Cardiac fibroblast (primary cell): ENCODE data around the gene SLC2A8.

Experiments
- DNase-seq, 2 donors: peaks; one replicate each; pipeline versions ENCODE4 v3.0.0 to v3.0.0-alpha.2; 2010; ENCODE audit warnings: low read depth in 2 of 2
- H3K4me3 ChIP-seq, 2 donors: replicated peaks in 1 of 2; 1 replicate in 1 of 2; 2 replicates in 1 of 2; pipeline ENCODE4 v1.5.1; 2011; ENCODE audit warnings: low read depth in 2 of 2, low read length in 2 of 2, mild to moderate bottlenecking in 2 of 2, moderate library complexity in 1 of 2
- TF ChIP-seq, protein P1 (sequence below): IDR thresholded peaks from one replicate; pipeline ENCODE4 v1.5.1; 2011; ENCODE audit warnings: low read depth, mild to moderate bottlenecking, low read length, inconsistent platforms

SLC2A8 gene, protein sequence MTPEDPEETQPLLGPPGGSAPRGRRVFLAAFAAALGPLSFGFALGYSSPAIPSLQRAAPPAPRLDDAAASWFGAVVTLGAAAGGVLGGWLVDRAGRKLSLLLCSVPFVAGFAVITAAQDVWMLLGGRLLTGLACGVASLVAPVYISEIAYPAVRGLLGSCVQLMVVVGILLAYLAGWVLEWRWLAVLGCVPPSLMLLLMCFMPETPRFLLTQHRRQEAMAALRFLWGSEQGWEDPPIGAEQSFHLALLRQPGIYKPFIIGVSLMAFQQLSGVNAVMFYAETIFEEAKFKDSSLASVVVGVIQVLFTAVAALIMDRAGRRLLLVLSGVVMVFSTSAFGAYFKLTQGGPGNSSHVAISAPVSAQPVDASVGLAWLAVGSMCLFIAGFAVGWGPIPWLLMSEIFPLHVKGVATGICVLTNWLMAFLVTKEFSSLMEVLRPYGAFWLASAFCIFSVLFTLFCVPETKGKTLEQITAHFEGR

DNA sequence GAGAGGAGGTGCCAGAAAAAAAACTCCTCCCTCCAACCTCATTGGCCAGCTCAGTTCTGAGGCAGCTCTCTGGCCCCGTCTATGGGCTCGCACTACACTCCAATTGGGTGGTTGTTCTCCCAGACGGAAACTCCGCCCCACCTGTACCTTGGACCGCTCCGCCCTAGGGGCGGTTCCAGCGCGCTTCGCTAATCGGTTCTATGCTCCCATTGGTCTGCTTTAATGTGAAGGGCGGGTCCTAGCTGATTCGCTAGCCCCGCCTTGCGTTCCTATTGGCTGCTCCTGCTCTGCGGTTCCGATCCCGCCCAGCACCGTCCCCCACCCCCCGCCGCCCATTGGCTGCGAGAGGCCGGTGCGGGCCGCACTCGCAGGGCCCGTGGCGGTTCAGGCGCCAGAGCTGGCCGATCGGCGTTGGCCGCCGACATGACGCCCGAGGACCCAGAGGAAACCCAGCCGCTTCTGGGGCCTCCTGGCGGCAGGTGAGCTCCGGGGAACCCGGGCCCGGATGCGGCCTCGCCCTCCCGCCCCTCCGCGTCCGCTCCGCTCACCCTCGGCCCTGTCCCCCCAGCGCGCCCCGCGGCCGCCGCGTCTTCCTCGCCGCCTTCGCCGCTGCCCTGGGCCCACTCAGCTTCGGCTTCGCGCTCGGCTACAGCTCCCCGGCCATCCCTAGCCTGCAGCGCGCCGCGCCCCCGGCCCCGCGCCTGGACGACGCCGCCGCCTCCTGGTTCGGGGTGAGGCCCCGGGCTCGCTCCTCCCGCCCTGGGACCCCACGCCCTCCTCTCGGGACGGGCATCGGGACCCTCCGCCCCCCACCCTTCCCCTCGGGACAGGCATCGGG, at the start of gene SLC2A8:
SLC2A8 (plus strand) TSS at position 362 of the 838 bp plus-strand sequence; CDS start at position 424, 62 bp downstream.
- H3K4me3 ChIP-seq, result peak within 1 kb of the TSS; percentile 56 to 61
- peak; percentile 98 to 99 for DNase-seq
- TF ChIP-seq, protein P1, sequence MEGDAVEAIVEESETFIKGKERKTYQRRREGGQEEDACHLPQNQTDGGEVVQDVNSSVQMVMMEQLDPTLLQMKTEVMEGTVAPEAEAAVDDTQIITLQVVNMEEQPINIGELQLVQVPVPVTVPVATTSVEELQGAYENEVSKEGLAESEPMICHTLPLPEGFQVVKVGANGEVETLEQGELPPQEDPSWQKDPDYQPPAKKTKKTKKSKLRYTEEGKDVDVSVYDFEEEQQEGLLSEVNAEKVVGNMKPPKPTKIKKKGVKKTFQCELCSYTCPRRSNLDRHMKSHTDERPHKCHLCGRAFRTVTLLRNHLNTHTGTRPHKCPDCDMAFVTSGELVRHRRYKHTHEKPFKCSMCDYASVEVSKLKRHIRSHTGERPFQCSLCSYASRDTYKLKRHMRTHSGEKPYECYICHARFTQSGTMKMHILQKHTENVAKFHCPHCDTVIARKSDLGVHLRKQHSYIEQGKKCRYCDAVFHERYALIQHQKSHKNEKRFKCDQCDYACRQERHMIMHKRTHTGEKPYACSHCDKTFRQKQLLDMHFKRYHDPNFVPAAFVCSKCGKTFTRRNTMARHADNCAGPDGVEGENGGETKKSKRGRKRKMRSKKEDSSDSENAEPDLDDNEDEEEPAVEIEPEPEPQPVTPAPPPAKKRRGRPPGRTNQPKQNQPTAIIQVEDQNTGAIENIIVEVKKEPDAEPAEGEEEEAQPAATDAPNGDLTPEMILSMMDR, result no peak

DNA sequence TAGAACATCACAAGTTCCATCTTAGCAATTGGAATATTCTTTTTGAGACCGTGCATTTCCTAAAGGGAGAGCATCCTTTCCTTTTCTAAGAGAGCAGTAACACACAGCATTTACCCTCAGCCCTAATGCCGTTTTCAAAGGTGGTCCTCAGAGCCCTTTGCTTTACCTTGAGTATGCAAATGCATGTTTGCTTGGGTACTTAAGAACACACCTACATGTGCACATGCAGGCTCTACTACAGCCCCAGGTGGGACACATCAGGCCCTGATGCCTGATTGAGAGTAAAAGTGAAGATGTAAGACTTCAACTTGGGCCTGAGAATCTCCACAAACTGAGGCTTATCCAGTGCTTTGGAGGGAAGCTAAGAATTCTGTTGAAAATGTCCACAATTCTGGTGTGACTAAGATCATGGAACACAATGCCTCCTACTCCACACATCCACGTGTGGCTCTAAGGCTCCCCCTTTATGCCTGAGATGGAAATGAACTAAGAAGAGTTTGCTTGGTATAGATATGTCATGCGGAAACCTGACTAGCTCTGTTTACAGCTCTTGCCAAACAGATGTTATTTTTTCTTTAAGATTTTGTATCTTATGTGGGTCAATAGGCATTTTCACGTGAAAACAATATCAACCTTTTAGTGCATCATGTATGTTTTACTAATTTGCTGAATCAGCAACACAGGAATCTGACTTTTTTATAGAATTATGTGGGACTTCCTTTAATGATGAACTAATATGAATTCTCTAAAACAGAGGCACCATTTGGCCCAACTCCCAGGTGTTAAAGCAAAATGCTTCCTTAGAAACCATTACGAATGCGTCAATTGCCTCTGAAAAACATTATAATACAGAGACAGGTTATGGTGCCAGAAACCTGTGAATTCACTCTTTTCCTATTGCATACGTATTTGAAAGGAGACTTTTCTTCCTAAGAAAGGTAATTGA, 48.9 kb upstream of the SLC2A8 start:
- TF ChIP-seq, protein P1, result peak; percentile 45
- peak; percentile 66 to 69 for DNase-seq
- H3K4me3 ChIP-seq, result no peak overlapping the region

DNA sequence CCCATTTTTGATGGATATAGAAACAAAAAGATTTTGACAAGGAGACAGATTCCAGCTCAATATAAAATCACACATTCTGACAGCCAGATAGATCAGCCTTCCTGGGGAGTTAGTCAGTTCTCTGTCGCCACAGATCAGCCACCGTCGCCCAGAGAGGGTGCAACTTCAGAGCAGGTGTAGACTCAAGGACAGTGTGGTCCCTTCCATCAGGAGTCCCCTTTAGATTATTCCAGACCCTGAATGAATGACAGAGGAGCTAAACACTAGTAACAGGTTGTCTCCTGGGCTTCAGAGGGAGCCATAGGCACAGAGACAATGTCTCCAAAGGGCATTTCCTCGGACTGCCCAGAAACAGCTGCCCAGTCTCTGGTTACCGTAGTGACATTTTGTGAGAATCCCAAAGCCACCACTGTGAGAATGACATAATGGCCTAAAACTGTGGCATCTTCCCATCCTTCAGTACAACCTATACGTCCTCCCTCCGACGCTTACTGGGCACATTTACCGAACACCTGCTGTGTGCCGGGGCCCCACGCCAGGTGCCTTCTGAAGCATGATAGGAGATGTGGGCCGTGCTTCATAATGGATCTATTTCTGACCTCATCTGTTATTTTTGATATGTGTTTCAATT, 47.4 kb upstream of the SLC2A8 start:
- DNase-seq, result no peak
- no peak overlapping the region for H3K4me3 ChIP-seq
- TF ChIP-seq, protein P1, result no peak

GRCh38 chr9:127351182-127352166, 45.5 kb upstream of the SLC2A8 start:
- no peak overlapping the region for H3K4me3 ChIP-seq
- TF ChIP-seq, protein P1, result no peak
- DNase-seq, result no peak

DNA sequence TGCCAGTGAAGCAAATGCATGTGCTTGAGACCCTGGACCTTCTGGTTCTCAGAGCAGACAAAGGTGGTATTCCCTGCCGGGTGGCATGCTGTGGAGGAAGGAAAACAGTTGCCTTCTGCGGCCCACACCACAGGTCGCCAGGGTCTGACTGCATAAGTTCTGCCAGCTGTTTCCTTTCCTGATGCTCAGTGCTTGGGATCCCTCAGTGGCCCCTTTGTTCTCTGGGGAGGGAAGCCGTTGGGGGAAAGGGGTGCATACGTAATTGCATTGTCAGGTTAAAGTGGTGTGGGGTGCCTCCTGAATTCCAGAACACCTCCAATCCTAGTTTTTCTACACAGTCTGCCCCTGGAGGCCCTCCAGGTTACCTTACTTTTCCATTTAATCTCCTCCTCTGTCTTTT, 43.1 kb upstream of the SLC2A8 start:
- DNase-seq, result no peak
- TF ChIP-seq, protein P1, result no peak
- no peak overlapping the region for H3K4me3 ChIP-seq
